ENCODE results near the gene TEX48. TPM values are rescaled to one million over a fixed set of nuclear protein-coding genes. Genes with fewer than 3 reads are reported as not detected.

Gene TEX48
- total RNA-seq, 2 donors from 2014 or later = not detected

- H3K27me3 ChIP-seq = no peaks in the 10 kb centered on the region
- H3K4me1 ChIP-seq = no peaks in the 10 kb centered on the region
- H3K4me3 ChIP-seq = no peak overlapping the region
- TF ChIP-seq, protein P1, sequence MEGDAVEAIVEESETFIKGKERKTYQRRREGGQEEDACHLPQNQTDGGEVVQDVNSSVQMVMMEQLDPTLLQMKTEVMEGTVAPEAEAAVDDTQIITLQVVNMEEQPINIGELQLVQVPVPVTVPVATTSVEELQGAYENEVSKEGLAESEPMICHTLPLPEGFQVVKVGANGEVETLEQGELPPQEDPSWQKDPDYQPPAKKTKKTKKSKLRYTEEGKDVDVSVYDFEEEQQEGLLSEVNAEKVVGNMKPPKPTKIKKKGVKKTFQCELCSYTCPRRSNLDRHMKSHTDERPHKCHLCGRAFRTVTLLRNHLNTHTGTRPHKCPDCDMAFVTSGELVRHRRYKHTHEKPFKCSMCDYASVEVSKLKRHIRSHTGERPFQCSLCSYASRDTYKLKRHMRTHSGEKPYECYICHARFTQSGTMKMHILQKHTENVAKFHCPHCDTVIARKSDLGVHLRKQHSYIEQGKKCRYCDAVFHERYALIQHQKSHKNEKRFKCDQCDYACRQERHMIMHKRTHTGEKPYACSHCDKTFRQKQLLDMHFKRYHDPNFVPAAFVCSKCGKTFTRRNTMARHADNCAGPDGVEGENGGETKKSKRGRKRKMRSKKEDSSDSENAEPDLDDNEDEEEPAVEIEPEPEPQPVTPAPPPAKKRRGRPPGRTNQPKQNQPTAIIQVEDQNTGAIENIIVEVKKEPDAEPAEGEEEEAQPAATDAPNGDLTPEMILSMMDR (IDR thresholded peaks at IDR 0.05) = no peak
- DNase-seq = no peak
- H3K36me3 ChIP-seq = no peaks in the 10 kb centered on the region
- H3K9ac ChIP-seq (ENCODE audit: low read depth in 2 of 2, low read length in 2 of 2) = no peak overlapping the region
- H3K9me3 ChIP-seq = no peaks in the 10 kb centered on the region
- no peak overlapping the region for H3K27ac ChIP-seq
- intact Hi-C loops (cut with DNase I) = no loop called here
These were observed 37.3 kb upstream of the TEX48 start for GRCh38 chr9:114719290-114719689.

GRCh38 chr9:114718801-114719221 lies 36.8 kb upstream of the TEX48 start:
- H3K36me3 ChIP-seq = no peaks in the 10 kb centered on the region
- peak; percentile 45 for DNase-seq
- no peak overlapping the region for H3K27ac ChIP-seq
- H3K4me1 ChIP-seq = no peaks in the 10 kb centered on the region
- H3K27me3 ChIP-seq = no peaks in the 10 kb centered on the region
- H3K9me3 ChIP-seq = no peaks in the 10 kb centered on the region
- no peak overlapping the region for H3K4me3 ChIP-seq
- intact Hi-C loops (cut with DNase I) = no loop called here
- no peak overlapping the region for H3K9ac ChIP-seq (ENCODE audit: low read depth in 2 of 2, low read length in 2 of 2)
- TF ChIP-seq, protein P1 (IDR thresholded peaks at IDR 0.05) = no peak

DNA sequence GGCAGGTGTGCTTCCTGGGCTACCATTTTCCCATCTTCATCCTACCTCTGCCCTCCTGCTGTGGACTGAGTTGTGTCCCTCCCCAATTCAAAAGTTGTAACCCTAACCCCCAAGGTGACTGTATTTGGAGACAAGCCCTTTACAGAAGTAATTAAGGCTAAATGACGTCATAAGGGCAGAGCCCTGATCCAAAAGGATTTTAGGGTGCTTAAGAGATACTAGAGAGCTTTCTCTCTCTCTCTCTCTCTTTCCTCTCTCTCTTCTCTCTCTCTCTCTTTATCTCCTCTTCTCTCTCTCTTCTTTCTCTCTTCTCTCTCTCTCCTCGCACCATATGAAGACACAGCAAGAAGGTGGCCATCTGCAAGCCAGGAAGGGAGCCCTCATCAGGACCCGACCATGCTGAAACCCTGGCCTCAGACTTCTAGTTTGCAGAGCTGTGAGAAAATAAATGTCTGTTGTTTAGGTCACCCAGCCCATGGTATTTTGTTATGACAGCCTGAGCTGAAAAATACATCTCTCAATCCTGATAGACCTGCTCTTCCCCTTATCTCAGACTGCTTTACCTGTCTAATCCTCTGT lies 36.0 kb upstream of the TEX48 start:
- TF ChIP-seq, protein P1 (IDR thresholded peaks at IDR 0.05) = no peak
- H3K27ac ChIP-seq = no peak overlapping the region
- H3K36me3 ChIP-seq = no peaks in the 10 kb centered on the region
- no peak overlapping the region for H3K9ac ChIP-seq (ENCODE audit: low read depth in 2 of 2, low read length in 2 of 2)
- no peak overlapping the region for H3K4me3 ChIP-seq
- no peak for DNase-seq
- H3K4me1 ChIP-seq = no peaks in the 10 kb centered on the region
- H3K27me3 ChIP-seq = no peaks in the 10 kb centered on the region
- H3K9me3 ChIP-seq = no peaks in the 10 kb centered on the region
- intact Hi-C loops (cut with DNase I) = no loop called here

DNA sequence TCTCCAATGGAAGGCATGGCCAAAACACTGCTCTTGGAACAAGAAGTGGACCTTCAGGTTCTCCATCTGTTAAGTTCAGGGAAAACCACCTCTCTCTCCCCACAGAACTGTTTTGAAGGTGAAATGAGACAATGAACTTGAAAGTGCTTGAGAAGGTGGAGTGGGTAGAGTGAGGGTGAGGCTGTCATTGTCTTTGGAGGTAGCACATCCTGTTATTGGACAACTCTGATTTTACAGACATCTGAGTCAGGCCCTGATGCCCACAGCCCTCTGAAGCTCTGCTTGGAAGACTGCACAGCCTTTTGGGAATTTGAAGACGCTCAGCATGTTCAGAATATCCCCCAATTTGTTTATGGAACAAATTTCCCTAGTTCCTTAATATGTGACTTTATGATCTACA lies 27.6 kb upstream of the TEX48 start:
- TF ChIP-seq, protein P1 (IDR thresholded peaks at IDR 0.05) = no peak
- no peaks in the 10 kb centered on the region for H3K4me1 ChIP-seq
- no peak overlapping the region for H3K27ac ChIP-seq
- H3K4me3 ChIP-seq = no peak overlapping the region
- no peaks in the 10 kb centered on the region for H3K9me3 ChIP-seq
- no peak overlapping the region for H3K9ac ChIP-seq (ENCODE audit: low read depth in 2 of 2, low read length in 2 of 2)
- H3K27me3 ChIP-seq = no peaks in the 10 kb centered on the region
- H3K36me3 ChIP-seq = no peaks in the 10 kb centered on the region
- no peak for DNase-seq
- intact Hi-C loops (cut with DNase I) = no loop called here

DNA sequence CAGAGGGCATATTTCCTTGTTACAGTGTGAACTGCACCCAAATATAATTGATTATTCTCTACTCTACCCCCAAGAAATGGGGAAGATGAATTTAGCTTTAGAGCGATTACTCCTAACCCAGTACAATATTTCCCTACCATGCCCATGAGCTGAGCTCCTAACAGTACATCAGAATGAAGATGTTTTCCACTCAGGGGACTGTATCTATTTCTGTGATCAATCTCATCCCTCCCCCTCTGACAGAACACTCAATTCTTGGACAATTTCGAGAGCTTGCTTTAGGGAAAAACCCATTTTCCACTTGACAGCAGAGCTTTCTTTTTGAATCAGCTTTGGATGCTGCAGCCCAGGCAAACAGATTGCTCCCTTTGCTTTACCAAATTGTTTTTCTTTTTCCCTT lies 24.7 kb upstream of the TEX48 start:
- no peak overlapping the region for H3K27ac ChIP-seq
- no peaks in the 10 kb centered on the region for H3K36me3 ChIP-seq
- intact Hi-C loops (cut with DNase I) = no loop called here
- no peak overlapping the region for H3K9ac ChIP-seq (ENCODE audit: low read depth in 2 of 2, low read length in 2 of 2)
- no peak overlapping the region for H3K4me3 ChIP-seq
- H3K4me1 ChIP-seq = no peaks in the 10 kb centered on the region
- H3K27me3 ChIP-seq = no peaks in the 10 kb centered on the region
- no peaks in the 10 kb centered on the region for H3K9me3 ChIP-seq
- no peak for DNase-seq
- TF ChIP-seq, protein P1 (IDR thresholded peaks at IDR 0.05) = no peak

All from colonic mucosa (tissue), 4 donors.